Effector memory CD4-positive, alpha-beta T cell (primary cell): Measurements from ENCODE around the gene CUL1.

Experiments used
- DNase-seq, 3 donors: peaks; one replicate each; pipeline ENCODE4 v3.0.0-alpha.2; 2020
- H3K27ac ChIP-seq: 2 replicates; pipeline ENCODE4 v1.7.0; 2013; ENCODE audit warnings: mild to moderate bottlenecking, low read length, moderate library complexity; ENCODE audit not compliant: insufficient read depth, poor library complexity, severe bottlenecking
- H3K27me3 ChIP-seq: replicated peaks from 2 replicates; pipeline ENCODE4 v1.7.0; 2013; ENCODE audit warnings: mild to moderate bottlenecking, low read length; ENCODE audit not compliant: insufficient read depth, control insufficient read depth, poor library complexity, severe bottlenecking
- H3K36me3 ChIP-seq: 2 replicates; pipeline ENCODE4 v1.7.0; 2013; ENCODE audit warnings: mild to moderate bottlenecking, low read length, moderate library complexity; ENCODE audit not compliant: control insufficient read depth, insufficient read depth
- H3K4me1 ChIP-seq: 2 replicates; pipeline ENCODE4 v1.7.0; 2013; ENCODE audit warnings: low read length, mild to moderate bottlenecking; ENCODE audit not compliant: control insufficient read depth, insufficient read depth, poor library complexity, severe bottlenecking
- H3K4me3 ChIP-seq: 2 replicates; pipeline ENCODE4 v1.7.0; 2013; ENCODE audit warnings: low read length, low read depth, mild to moderate bottlenecking; ENCODE audit not compliant: insufficient read depth, poor library complexity, severe bottlenecking
- H3K9me3 ChIP-seq: 2 replicates; pipeline ENCODE4 v1.7.0; 2013; ENCODE audit warnings: mild to moderate bottlenecking, low read length, moderate library complexity; ENCODE audit not compliant: control insufficient read depth

The CUL1 gene

DNA sequence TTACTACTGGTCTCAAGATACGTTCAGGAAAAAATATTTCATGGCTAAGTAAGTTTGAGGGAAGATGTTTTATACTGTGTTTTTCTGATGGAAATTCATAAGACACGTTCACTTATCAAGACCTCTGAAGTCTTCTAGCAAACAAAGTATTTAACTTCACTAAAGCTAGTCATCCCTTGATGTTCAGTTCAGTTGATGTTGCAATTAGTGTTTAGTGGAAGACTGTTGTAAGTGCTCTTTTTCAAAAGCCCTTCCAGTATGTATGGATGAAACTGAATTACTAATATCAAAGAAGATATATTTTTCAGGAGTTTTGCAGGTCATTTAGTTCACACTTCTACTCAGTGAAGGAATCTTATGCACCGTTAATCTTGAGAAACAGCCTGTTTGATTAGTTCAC lies 25.1 kb downstream of the CUL1 start:
- Histone ChIP-seq H3K36me3 (no peaks in the 10 kb centered on the region), H3K9me3 (no peaks in the 10 kb centered on the region), H3K4me3 (no peak overlapping the region)

DNA sequence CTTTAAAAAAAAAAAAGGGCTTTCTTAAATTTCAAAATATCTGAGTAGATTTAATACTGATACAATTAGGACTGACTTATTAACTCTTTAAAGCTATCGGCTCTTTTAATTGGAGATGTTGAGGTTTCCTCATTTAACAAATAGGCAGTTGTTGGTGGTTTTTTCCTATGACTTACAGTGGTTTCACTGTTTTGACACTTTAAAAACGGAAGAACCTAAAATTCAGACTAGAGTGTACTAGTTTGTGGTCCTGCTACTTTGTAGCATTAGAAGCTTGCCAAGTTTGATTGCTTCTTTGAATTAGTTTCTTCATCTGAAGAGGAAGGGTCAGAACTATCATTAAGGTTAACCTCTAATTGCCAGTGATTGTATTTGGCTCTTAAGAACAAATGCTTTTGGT lies 27.7 kb downstream of the CUL1 start:
- no peaks in the 10 kb centered on the region for H3K9me3 ChIP-seq
- H3K4me1 ChIP-seq = peaks cover 14% of the 10 kb centered on the region
- DNase-seq = no peak
- no peak overlapping the region for H3K4me3 ChIP-seq
- H3K27ac ChIP-seq = no peak overlapping the region
- H3K27me3 ChIP-seq = no peaks in the 10 kb centered on the region
- H3K36me3 ChIP-seq = peaks cover 15% of the 10 kb centered on the region

More for the DNA sequence above, 25.1 kb downstream of the CUL1 start:
- peaks cover 21% of the 10 kb centered on the region for H3K4me1 ChIP-seq
- H3K27me3 ChIP-seq = no peaks in the 10 kb centered on the region
- no peak overlapping the region for H3K27ac ChIP-seq
- no peak for DNase-seq

DNA sequence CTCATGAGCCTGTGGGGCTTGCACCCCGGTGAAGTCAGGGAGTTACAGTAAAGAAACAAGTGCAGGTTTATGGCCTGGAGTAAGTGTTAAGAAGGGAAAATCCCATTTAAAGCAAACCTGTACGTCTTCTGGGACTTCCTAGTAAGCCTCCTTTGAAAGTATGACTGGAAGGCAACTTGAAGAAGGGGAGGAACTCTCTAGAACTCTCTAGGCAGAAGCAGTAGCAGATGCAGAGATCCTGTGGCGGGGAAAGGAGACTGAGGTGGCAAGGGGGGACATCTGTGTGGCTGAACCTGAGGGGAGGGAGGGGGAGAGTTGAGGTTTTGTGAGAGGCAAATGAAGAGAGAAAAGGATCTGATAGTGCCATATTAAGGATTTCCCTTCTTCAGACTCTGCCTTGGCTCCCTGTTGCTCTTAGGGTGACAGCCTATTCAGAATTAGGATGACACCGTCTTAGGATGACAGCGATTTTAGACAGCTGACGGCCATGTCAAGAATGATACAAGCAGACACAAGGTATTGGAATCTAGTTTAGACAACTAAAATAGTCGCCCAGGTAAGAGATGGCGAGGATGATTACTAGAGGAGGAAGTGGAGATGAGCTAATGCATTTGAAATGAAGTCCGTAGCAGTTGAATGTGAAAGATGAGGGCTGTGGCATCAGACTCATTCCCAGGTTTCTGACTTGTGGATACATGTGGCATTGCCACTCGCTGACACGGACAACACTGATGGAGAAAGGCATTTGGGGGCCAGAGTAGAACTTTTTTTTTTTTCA lies 29.0 kb downstream of the CUL1 start:
- DNase-seq = no peak
- peaks cover 27% of the 10 kb centered on the region for H3K36me3 ChIP-seq
- no peak overlapping the region for H3K4me3 ChIP-seq
- H3K4me1 ChIP-seq = peaks cover 6% of the 10 kb centered on the region
- H3K27me3 ChIP-seq = no peaks in the 10 kb centered on the region
- H3K9me3 ChIP-seq = no peaks in the 10 kb centered on the region
- no peak overlapping the region for H3K27ac ChIP-seq

DNA sequence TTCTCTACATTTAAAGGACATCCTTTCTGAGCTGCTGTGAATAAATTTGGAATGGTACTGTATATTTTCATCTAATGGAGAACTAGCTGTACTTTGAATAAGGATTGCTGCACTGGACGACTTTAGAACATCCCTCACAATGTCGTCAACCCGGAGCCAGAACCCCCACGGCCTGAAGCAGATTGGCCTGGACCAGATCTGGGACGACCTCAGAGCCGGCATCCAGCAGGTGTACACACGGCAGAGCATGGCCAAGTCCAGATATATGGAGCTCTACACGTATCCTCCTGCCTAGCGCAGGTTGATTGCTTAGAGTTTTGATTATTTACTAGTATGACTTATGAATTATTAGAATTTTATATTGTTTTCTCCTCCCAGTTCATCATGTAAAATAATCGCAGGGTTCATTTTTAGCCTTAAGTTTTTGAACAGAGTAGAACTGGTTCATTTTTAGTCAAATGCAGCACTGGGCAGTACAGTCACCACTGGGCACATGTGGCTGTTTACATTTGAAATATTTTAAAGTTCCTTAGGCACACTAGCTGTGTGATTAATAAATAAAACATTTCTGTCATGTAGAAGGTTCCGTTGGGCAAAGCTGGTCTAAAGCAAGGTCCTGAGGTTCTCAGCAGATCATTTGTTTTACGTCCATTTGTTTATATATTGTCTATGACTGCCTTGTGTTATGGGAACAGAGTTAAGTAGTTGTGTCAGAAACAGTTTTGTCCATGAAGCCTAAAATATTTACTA lies 31.5 kb downstream of the CUL1 start:
- Histone ChIP-seq H3K27me3 (no peaks in the 10 kb centered on the region), H3K27ac (no peak overlapping the region)
- no peak for DNase-seq

DNA sequence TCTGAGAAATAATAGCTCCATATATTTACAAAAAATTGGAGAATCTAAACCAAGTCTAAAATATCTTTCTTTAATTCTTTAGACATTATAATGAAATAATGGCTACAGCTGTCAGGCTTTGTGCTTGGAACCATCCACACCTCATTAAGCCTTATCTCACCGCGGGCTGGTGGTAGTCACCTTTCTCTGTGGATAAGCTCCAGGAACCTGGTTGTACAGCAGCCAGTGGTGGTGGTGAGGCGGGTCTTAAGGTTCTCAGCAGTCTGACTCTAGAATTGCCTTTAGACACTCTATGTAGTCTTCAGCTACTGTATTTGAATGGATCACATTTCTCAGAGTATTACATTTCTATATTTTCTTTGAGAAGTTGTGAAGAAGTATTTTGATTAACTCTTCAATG lies 34.2 kb downstream of the CUL1 start:
- Histone ChIP-seq H3K4me1 (no peaks in the 10 kb centered on the region), H3K9me3 (no peaks in the 10 kb centered on the region), H3K27ac (no peak overlapping the region), H3K36me3 (peaks cover 48% of the 10 kb centered on the region), H3K4me3 (no peak overlapping the region), H3K27me3 (no peaks in the 10 kb centered on the region)
- no peak for DNase-seq

More for the DNA sequence above, 31.5 kb downstream of the CUL1 start:
- Histone ChIP-seq H3K4me1 (no peaks in the 10 kb centered on the region), H3K36me3 (peaks cover 43% of the 10 kb centered on the region), H3K4me3 (no peak overlapping the region), H3K9me3 (no peaks in the 10 kb centered on the region)

DNA sequence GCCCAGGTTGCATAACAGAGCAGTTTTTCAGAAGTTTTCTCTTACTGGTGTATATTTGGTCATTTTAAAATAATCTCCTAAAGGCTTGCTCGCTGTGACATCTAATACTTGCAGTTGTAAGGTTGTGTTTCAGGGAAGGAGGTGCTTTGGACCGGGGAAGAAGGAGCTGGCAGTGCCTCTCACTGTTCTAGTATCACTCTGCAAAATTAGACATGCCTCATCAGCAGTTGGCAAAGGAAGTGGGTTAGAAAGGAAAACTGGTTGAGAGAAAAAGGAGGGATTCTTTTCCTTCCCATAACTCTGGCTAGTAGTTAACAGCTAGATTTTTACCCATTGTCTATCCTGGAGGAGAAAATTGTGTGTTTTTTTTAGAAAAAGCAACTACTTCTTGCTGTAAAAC lies 34.8 kb downstream of the CUL1 start:
- no peak for DNase-seq
- Histone ChIP-seq H3K4me3 (no peak overlapping the region), H3K36me3 (peaks cover 54% of the 10 kb centered on the region), H3K27me3 (no peaks in the 10 kb centered on the region), H3K9me3 (no peaks in the 10 kb centered on the region), H3K27ac (no peak overlapping the region), H3K4me1 (no peaks in the 10 kb centered on the region)

DNA sequence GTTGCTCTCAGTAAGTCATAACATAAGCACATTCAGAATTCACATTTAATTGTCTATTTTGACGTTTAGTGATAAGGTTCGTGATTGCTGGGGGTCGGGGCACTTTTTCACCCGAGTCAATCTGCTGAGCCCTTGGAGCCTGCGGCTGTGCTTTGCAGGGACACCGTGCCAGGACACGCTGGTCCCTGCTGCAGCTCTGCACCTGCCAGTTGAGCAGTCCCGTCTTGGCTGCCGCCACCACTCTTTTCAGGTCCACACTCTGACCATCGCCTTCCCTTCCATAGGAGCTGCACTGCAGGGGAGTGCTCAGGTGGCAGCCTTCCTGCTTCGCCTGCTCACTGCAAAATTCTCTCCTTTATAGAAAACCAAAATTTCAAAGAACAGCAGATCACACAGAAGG lies 36.4 kb downstream of the CUL1 start:
- Histone ChIP-seq H3K4me3 (no peak overlapping the region), H3K4me1 (no peaks in the 10 kb centered on the region), H3K36me3 (peaks cover 54% of the 10 kb centered on the region), H3K27me3 (no peaks in the 10 kb centered on the region), H3K27ac (no peak overlapping the region), H3K9me3 (no peaks in the 10 kb centered on the region)
- DNase-seq = no peak

DNA sequence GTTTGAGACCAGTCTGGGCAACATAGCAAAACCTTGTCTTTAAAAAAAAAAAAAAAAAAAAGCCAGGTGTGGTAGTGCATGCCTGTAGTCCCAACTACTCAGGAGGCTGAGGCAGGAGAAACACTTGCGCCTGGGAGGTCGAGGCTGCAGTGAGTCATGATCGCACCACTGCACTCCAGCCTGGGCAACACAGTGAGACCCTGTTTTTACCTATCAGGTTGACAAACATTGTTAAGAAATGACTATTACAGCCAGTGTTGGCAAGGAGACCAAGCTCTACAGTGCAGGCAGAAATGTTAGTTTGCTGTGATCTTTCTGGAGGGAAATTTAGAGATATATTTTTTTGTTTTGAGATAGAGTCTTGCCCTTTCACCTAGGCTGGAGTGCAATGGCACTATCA lies 37.3 kb downstream of the CUL1 start:
- H3K27ac ChIP-seq = no peak overlapping the region
- H3K4me1 ChIP-seq = no peaks in the 10 kb centered on the region
- H3K36me3 ChIP-seq = peaks cover 53% of the 10 kb centered on the region
- H3K4me3 ChIP-seq = no peak overlapping the region
- no peaks in the 10 kb centered on the region for H3K9me3 ChIP-seq
- H3K27me3 ChIP-seq = no peaks in the 10 kb centered on the region
- no peak for DNase-seq

DNA sequence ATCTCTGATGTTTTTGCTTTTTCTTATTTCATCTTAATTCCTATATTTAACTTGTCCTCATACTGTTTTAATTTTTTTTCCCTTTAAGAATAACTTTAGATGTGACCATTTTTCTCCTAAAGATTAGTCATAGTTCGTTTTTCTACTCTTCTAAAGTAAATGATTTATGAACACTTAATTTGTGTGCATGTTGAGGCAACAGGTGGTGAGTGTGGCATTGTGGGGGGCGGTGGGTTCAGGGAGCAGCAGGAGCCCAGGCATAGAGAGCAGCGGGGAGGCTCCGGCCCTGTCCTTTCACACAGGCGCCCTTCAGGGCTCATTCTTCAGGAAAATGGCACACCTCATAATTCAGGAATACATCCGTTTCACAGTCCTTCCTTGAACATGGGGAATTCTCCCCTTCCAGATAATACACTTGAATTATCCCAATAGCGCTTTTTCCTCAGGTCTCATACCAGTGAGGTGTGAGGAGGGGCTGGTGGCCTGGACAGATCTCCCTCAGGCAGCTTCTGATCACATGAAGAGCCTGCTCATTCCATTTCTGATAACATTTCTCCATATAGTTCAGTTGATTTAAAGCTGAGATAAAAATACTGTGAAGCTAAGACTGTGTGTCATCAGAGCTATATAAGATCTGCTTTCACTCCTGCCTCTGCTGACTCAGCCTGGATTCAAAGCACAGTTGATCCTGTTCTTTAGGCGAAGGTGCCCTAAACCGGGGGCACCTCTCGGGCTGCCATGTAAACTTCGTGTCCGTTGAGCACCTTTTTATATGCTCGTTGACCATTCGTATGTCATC lies 40.2 kb downstream of the CUL1 start:
- DNase-seq = no peak
- H3K4me3 ChIP-seq = no peak overlapping the region
- no peaks in the 10 kb centered on the region for H3K27me3 ChIP-seq
- peaks cover 37% of the 10 kb centered on the region for H3K36me3 ChIP-seq
- H3K27ac ChIP-seq = no peak overlapping the region
- no peaks in the 10 kb centered on the region for H3K4me1 ChIP-seq
- H3K9me3 ChIP-seq = no peaks in the 10 kb centered on the region

DNA sequence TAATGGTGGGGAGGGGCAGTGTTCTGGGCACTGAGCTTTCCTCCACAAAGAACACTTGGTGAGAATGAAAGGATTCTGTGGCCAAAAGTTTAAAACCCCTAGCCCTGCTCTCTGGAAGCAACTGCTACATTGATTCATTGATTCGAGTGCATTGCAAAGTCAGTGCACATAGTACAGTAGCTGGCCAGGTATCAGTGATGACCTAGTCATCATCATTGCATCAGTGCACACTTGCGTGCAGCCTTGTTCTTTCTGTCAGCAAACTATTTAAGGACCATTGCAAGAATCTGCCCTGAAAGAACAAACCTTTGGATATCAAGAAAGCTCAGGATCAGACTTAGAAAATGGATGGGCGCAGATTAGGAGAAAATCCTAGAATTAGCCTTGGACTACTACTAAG lies 47.4 kb downstream of the CUL1 start:
- Histone ChIP-seq H3K36me3 (peaks cover 4% of the 10 kb centered on the region), H3K4me1 (no peaks in the 10 kb centered on the region), H3K27me3 (no peaks in the 10 kb centered on the region), H3K27ac (no peak overlapping the region), H3K4me3 (no peak overlapping the region), H3K9me3 (no peaks in the 10 kb centered on the region)
- no peak for DNase-seq
